ENCODE data around the gene CES4A. TPM values are rescaled to one million over a fixed set of nuclear protein-coding genes. Genes with fewer than 3 reads are reported as not detected.

Gene CES4A
- 3.6 and 5.0 TPM in 2 replicates for total RNA-seq

DNA sequence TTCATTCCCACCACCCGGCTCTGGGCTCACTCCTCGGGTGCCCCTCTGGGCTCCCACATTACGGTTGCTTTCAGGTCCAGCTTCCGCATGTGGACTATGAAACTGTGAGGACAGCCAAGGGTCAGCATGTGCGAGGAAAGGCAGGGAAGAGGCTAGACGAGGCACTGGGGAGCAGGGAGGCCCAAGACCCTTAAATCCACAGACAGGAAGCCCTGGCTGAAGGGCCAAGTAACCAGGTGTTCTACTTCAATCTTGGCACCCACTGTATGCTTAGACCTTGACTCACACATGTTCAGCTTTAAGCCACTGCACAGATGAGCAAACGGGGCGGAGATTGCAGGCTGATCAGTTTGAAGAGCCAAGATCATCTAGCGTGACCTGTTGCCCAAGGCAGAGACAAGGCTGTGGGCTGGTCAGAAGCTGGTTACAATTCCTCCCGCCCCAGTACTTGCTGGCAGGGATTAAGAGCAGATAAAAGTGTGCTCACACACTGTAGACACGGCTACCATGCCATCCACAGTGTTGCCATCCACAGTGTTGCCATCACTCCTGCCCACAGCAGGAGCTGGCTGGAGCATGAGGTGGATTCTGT lies at the start of gene CES4A:
Gene CES4A, plus strand, starts transcription at position 393 of the 592 bp plus-strand sequence. Its CDS starts 184 bp downstream, at position 577.

DNA sequence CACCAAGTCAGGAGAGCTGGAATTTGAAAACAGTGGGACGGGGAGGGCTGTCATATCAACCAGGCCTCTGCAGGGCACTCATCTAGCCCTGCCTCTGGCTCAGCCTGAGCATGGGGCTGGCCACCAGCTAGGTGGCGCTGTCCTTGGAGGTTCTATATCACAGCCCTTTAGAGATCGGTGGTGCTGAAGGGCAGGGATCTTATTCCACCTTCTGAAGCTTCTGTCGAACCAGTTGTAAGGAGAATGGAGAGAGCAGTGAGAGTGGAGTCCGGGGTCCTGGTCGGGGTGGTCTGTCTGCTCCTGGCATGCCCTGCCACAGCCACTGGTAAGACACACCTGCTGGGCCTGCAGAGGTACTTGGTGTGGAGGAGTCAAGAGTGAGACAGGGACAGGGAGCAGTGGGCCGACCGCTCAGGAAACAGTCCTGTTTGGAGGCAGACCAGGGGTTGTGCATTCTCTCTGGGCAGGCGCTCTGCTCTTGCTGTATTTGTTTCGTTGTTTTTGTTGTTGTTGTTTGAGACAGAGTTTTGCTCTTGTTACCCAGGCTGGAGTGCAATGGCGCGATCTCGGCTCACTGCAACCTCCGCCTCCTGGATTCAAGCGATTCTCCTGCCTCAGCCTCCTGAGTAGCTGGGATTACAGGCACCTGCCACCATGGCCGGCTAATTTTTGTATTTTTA lies 27.2 kb upstream of the CES4A start, which contains the start of gene CES3:
Gene CES3, plus strand, starts transcription at position 202 of the 680 bp plus-strand sequence. Its CDS starts 42 bp downstream, at position 244.

DNA sequence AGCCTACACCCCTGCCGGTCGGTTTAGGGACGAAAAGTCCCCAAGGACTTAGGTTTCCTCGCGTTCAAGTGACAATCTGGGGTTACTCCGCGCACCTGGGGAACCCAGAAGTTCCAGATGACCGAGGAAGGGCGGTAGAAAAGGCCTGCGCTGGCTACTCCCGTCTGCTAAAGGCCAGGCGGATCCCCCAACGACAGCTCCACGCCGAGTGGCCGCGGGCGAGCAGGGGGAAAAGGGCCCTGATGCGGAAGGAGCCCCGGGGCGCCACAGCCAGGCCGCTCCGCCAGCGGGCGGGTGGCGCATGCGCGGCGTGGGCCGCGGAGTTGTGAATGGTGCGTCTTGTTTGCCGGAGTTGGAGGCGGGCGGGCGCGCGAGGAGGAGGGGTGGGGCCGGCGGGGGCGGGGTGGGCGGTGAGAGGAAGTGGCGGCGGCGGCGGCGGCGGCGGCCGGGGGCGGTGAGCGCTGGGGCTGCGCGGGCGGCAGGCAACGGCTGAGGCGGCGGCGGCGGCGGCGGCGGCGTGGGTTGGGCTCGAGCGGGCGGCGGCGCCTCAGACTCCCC lies 40.4 kb downstream of the CES4A start, which contains the start of gene CBFB:
Gene CBFB, plus strand, starts transcription at position 454 of the 558 bp plus-strand sequence. CDS start 259 bp downstream, outside the sequence.

Small RNAs within 50 kb of the gene (small RNA-seq; reads per million reads assigned to genes)
- gene RN7SL543P = not detected

Other genes with a start within 250 kb of the CES4A start
- gene DYNC1LI2, start 237.0 kb upstream of the CES4A start, total RNA-seq = 120 and 149 TPM in 2 replicates
- gene TERB1, start 187.0 kb upstream of the CES4A start, total RNA-seq = 0.13 and 0.22 TPM in 2 replicates
- 77.6 and 82.8 TPM in 2 replicates for gene NAE1, start 157.6 kb upstream of the CES4A start, total RNA-seq
- not detected in 2 replicates for gene CA7, start 144.2 kb upstream of the CES4A start, total RNA-seq
- 6.9 and 7.7 TPM in 2 replicates for gene PDP2, start 108.1 kb upstream of the CES4A start, total RNA-seq
- not detected in 2 replicates for gene CDH16, start 69.7 kb upstream of the CES4A start, total RNA-seq
- 1.3 and 2.3 TPM in 2 replicates for gene RRAD, start 63.1 kb upstream of the CES4A start, total RNA-seq
- 70.7 and 88.4 TPM in 2 replicates for gene CIAO2B, start 54.2 kb upstream of the CES4A start, total RNA-seq
- gene CES2, start 53.1 kb upstream of the CES4A start, total RNA-seq = 33.8 and 39.3 TPM in 2 replicates
- 0.86 TPM in 1 of 2 replicates, not detected in the other for gene CES3, start 27.3 kb upstream of the CES4A start, total RNA-seq
- 95.6 and 99.8 TPM in 2 replicates for gene CBFB, start 40.6 kb downstream of the CES4A start, total RNA-seq
- gene PHAF1, start 121.4 kb downstream of the CES4A start, total RNA-seq = 19.1 and 20.8 TPM in 2 replicates
- 45.9 and 50.6 TPM in 2 replicates for gene B3GNT9, start 162.4 kb downstream of the CES4A start, total RNA-seq
- 12.2 and 13.5 TPM in 2 replicates for gene TRADD, start 171.3 kb downstream of the CES4A start, total RNA-seq
- gene FBXL8, start 171.4 kb downstream of the CES4A start, total RNA-seq = 11.2 and 12.7 TPM in 2 replicates
- 3.0 and 4.4 TPM in 2 replicates for gene HSF4, start 176.2 kb downstream of the CES4A start, total RNA-seq
- 14.6 and 14.9 TPM in 2 replicates for gene NOL3, start 181.9 kb downstream of the CES4A start, total RNA-seq
- 3.7 and 4.2 TPM in 2 replicates for gene MATCAP1, start 195.4 kb downstream of the CES4A start, total RNA-seq
- not detected in 2 replicates for gene EXOC3L1, start 201.5 kb downstream of the CES4A start, total RNA-seq
- gene E2F4, start 203.6 kb downstream of the CES4A start, total RNA-seq = 38.9 and 43.9 TPM in 2 replicates
- 0.11 and 0.13 TPM in 2 replicates for gene ELMO3, start 210.5 kb downstream of the CES4A start, total RNA-seq
- 28.1 and 35.4 TPM in 2 replicates for gene TMEM208, start 238.5 kb downstream of the CES4A start, total RNA-seq

All from articular chondrocyte of knee joint (primary cell).